Measurements from ENCODE around the gene CCNK.

CCNK gene

GRCh38 chr14:99552572-99553216 is 71.5 kb downstream of the CCNK start:
- no peak for DNase-seq (ENCODE audit: low read depth)

DNA sequence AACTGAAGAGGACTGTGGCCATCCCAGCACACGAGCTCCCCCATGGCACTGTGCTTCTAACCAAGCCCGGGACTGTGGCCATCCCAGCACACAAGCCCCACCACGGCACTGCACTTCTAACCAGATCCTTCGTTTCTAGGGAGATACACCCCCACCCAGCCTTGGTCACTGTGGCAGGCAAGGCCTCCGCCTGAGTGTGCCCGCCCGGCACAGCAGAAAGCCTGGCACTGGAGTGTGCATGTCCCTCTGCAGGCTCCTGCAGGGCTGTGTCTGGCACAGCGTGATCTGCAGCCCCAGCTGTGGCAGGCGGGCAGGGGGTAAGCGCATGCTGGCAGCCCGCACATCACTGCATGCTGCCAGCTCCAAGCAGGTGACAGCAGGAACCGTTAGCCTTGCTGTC is 73.0 kb downstream of the CCNK start:
- DNase-seq (ENCODE audit: low read depth) = no peak

DNA sequence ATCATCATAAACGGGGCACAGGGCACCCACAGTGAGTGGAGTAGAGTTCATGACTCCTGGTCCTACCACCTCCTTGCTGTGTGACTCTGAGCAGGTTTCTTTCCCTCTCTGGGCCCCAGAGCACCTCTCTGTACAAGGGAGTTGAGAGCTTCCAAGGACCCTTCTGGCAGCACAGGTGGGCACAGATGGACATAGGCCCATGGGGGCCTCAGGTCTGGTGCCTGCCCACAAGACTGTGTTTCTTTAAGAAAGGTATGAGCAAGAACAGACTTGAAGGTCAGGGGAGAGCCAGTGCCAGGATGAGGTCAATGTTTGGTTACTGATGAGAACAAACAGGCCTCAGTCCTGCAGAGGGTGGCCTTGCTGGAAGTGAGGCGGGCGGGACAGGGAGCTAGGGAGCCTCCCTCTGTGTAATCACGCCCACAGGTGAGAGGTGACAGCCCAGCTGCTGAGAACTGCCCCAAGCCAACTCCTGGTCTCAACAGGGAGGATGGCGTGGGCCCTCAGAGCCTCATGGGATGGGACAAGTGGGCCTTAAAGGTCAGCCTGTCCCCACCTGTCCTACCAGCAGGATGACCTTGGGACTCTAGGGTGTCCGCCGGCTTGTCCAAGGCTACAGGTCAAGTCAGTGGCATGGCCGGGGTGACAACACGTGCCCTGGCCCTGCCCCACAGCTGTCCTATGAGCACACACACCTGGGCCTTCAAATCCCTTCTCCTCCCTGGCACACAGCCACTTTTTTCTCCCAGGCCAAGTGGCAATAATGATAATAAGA is 73.7 kb downstream of the CCNK start:
- no peak for DNase-seq (ENCODE audit: low read depth)

- no peak for DNase-seq (ENCODE audit: low read depth)
Observed at GRCh38 chr14:99556134-99556791, 75.1 kb downstream of the CCNK start.

DNA sequence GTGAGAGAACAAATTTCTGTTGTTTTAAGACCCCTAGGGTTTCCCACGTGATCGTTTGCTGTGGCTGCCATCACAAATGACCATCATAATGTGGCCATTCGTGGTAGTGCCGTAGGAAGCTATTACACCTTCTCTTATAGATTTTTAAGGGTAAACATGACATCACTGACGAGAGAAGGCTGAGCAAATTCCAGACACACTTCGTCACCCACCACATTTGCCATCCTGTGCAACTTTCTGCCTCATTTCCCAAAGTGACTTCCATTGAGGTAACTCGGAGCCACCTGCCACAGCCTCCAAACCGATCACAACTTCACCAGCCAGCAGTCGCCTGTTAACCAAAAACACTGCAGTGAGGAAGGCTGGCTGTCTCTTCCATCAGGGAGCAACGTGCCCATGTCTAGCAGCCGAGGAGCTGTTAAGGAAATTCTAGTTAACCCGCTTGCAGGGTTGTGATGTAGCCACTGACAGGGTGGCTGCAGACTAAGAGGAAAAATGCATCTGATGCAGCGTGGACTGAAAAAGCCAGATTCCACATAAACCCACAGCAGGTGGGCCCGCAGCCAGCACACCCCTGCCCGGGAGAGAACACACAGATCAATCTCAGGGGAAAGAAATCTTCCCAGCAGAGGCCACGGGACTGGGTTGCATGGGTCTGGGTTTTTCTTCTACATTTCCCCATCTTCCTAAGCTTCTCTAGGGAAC is 78.2 kb downstream of the CCNK start:
- no peak for DNase-seq (ENCODE audit: low read depth)

DNA sequence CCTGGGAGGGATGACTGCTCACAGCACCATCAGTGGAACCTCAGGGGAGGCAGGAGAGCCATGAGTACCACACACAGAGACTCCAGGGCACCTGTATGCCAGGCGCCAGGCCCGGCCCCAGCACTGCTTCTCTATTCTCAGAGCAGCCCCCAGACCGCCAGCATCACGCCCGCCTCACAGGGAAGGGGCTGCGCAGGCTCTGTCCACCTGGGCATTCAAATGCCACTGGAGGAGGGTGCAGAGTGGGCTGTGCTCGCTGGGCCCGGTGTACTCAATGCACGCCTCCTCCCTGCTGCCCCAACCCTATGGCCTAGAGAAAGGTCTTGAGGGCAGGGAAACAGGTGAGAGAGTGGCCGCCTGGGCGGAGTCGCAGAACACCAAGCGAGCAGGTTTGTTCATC is 79.2 kb downstream of the CCNK start:
- DNase-seq (ENCODE audit: low read depth) = no peak

- DNase-seq (ENCODE audit: low read depth) = no peak
Observed at GRCh38 chr14:99560922-99561683, 79.9 kb downstream of the CCNK start.

GRCh38 chr14:99561864-99562263 is 80.7 kb downstream of the CCNK start:
- no peak for DNase-seq (ENCODE audit: low read depth)
